Fibroblast of skin of right quadriceps (primary cell): ENCODE measurements around the gene MED10.
"Not testable (repeated sequence)": the region's sequence is repeated elsewhere in the genome, so short reads cannot be mapped to it uniquely, and the experiment has no call there.

Experiments
- DNase-seq: peaks from one replicate; pipeline ENCODE4 v3.0.0-alpha.2; 2013

MED10 gene

GRCh38 chr5:6372251-6373080 is 5.9 kb downstream of the MED10 start:
- DNase-seq, result no peak

- DNase-seq, result no peak
These were observed 7.1 kb downstream of the MED10 start for GRCh38 chr5:6371079-6371810.

GRCh38 chr5:6370580-6370979 is 7.8 kb downstream of the MED10 start:
- no peak for DNase-seq

GRCh38 chr5:6365977-6366590 is 12.3 kb downstream of the MED10 start:
- no peak for DNase-seq

- DNase-seq, result no peak
These were observed 13.0 kb downstream of the MED10 start for GRCh38 chr5:6365142-6365976.

GRCh38 chr5:6363454-6364011 is 14.8 kb downstream of the MED10 start:
- not testable (repeated sequence) for DNase-seq

- DNase-seq, result no peak
These were observed 15.5 kb downstream of the MED10 start for GRCh38 chr5:6362846-6363245.

GRCh38 chr5:6361101-6361500 is 17.2 kb downstream of the MED10 start:
- DNase-seq, result no peak

GRCh38 chr5:6360323-6361072 is 17.8 kb downstream of the MED10 start:
- DNase-seq, result no peak

GRCh38 chr5:6359555-6360322 is 18.6 kb downstream of the MED10 start:
- DNase-seq, result no peak

GRCh38 chr5:6358434-6358820 is 19.9 kb downstream of the MED10 start:
- DNase-seq, result no peak

GRCh38 chr5:6357817-6358433 is 20.4 kb downstream of the MED10 start:
- DNase-seq, result not testable (repeated sequence)

GRCh38 chr5:6356578-6357164 is 21.7 kb downstream of the MED10 start:
- no peak for DNase-seq

- no peak for DNase-seq
These were observed 23.1 kb downstream of the MED10 start for GRCh38 chr5:6355294-6355693.

- no peak for DNase-seq
These were observed 23.5 kb downstream of the MED10 start for GRCh38 chr5:6354848-6355247.

GRCh38 chr5:6353602-6354302 is 24.6 kb downstream of the MED10 start:
- no peak for DNase-seq

- no peak for DNase-seq
These were observed 27.9 kb downstream of the MED10 start for GRCh38 chr5:6350277-6351090.

- DNase-seq, result no peak
These were observed 29.0 kb downstream of the MED10 start for GRCh38 chr5:6349387-6349786.
